Keratinocyte (primary cell): Measurements from ENCODE around the gene DYNLRB1. TPM values are rescaled to one million over a fixed set of nuclear protein-coding genes. Genes with fewer than 3 reads are reported as not detected.
A peak's percentile ranks its signal among the peaks of the same experiment; 100 is the strongest.
"Not testable (repeated sequence)": the region's sequence is repeated elsewhere in the genome, so short reads cannot be mapped to it uniquely, and the experiment has no call there.

Source experiments
- DNase-seq: peaks from one replicate; pipeline ENCODE4 v3.0.0-alpha.2; 2011; ENCODE audit warnings: low read depth, missing footprints, low spot score
- FAIRE-seq: peaks from 2 replicates; lab custom pipeline; 2011; peaks lifted over from hg19 to GRCh38; lab: Jason Lieb, UNC
- H2AFZ ChIP-seq: 2 replicates; pipeline ENCODE4 v1.6.0; 2012; ENCODE audit warnings: low read length, control low read depth, inconsistent platforms; ENCODE audit not compliant: control insufficient read depth
- H3K27ac ChIP-seq: 2 replicates; pipeline ENCODE4 v1.5.1; 2011; ENCODE audit warnings: low read length; ENCODE audit not compliant: control insufficient read depth, insufficient read depth
- H3K27me3 ChIP-seq: 3 replicates; pipeline ENCODE4 v1.6.0; 2011; ENCODE audit warnings: low read length; ENCODE audit not compliant: control insufficient read depth, insufficient read depth; ENCODE audit errors: extremely low read depth
- H3K36me3 ChIP-seq, 2 experiments: 2 replicates in 1 of 2; 3 replicates in 1 of 2; pipeline ENCODE4 v1.5.1; 2011; ENCODE audit warnings: low read length in 2 of 2, mild to moderate bottlenecking in 1 of 2; ENCODE audit not compliant: control insufficient read depth in 2 of 2, insufficient read depth in 2 of 2; ENCODE audit errors: extremely low read depth in 1 of 2
- H3K4me1 ChIP-seq: 3 replicates; pipeline ENCODE4 v1.5.1; 2011; ENCODE audit warnings: low read length; ENCODE audit not compliant: control insufficient read depth, insufficient read depth; ENCODE audit errors: extremely low read depth
- H3K4me2 ChIP-seq: 3 replicates; pipeline ENCODE4 v1.6.0; 2011; ENCODE audit warnings: low read depth, low read length; ENCODE audit not compliant: control insufficient read depth, insufficient read depth; ENCODE audit errors: extremely low read depth
- H3K4me3 ChIP-seq, 3 experiments: fragments of 200-600 bp in 1 of 3; sonication (generic) in 1 of 3; 2 replicates in 2 of 3; 3 replicates in 1 of 3; pipeline ENCODE4 v1.5.1; 2011 to 2016; ENCODE audit warnings: low read length in 3 of 3, mild to moderate bottlenecking in 3 of 3, control low read depth in 2 of 3, inconsistent platforms in 1 of 3, low read depth in 1 of 3, mixed read lengths in 1 of 3, mixed run types in 1 of 3, moderate library complexity in 1 of 3; ENCODE audit not compliant: control insufficient read depth in 2 of 3, insufficient read depth in 2 of 3; ENCODE audit errors: extremely low read depth in 1 of 3
- H3K79me2 ChIP-seq: 2 replicates; pipeline ENCODE4 v1.6.0; 2012; ENCODE audit warnings: low read length; ENCODE audit not compliant: control insufficient read depth, insufficient read depth
- H3K9ac ChIP-seq: 3 replicates; pipeline ENCODE4 v1.6.0; 2011; ENCODE audit warnings: low read length; ENCODE audit not compliant: control insufficient read depth, insufficient read depth; ENCODE audit errors: extremely low read depth
- H3K9me1 ChIP-seq: 3 replicates; pipeline ENCODE4 v1.6.0; 2011; ENCODE audit warnings: low read length; ENCODE audit not compliant: control insufficient read depth, insufficient read depth; ENCODE audit errors: extremely low read depth
- H3K9me3 ChIP-seq: 2 replicates; pipeline ENCODE4 v1.5.1; 2012; ENCODE audit warnings: low read depth, low read length; ENCODE audit not compliant: control insufficient read depth
- H4K20me1 ChIP-seq: 3 replicates; pipeline ENCODE4 v1.6.0; 2011; ENCODE audit warnings: low read length; ENCODE audit not compliant: control insufficient read depth, insufficient read depth; ENCODE audit errors: extremely low read depth
- EZH2 ChIP-seq: IDR thresholded peaks from one replicate; pipeline ENCODE4 v1.6.1; 2012; ENCODE audit warnings: inconsistent platforms, mild to moderate bottlenecking, low read length, moderate library complexity
- dilution Hi-C: fragments of 300-500 bp; cut with MboI; formaldehyde crosslinking; loops from one replicate; pipeline ENCODE4 v1.7.0; 2020; ENCODE audit warnings: low sequenced_read_pairs; ENCODE audit not compliant: extremely low pct_ligation_motif_present
- polyA plus RNA-seq, 5 experiments: library from polyadenylated mRNA; depleted of rRNA in 3 of 5; stranded (reverse) in 3 of 5; stranded (forward) in 1 of 5; unstranded in 1 of 5; fragments of >200 nt; gene quantifications; 1 replicate in 1 of 5; 2 replicates in 3 of 5; 3 replicates in 1 of 5; pipeline versions ENCODE4 v1.2.1 to v1.2.3, GENCODE V29; 2011 to 2012; ENCODE audit warnings: missing spikeins in 2 of 5, low read depth in 1 of 5, low replicate concordance in 1 of 5
- TF ChIP-seq, protein P1 (sequence below), 3 experiments: IDR thresholded peaks in 1 of 3; conservative IDR thresholded peaks in 1 of 3; optimal IDR thresholded peaks in 1 of 3; 2 replicates in 2 of 3; 3 replicates in 1 of 3; pipeline versions ENCODE3 to v1.5.1; 2011; ENCODE audit warnings: low read length in 3 of 3, mild to moderate bottlenecking in 3 of 3, moderate library complexity in 2 of 3, control low read depth in 1 of 3, inconsistent platforms in 1 of 3; ENCODE audit not compliant: insufficient read depth in 2 of 3; ENCODE audit errors: extremely low read depth in 1 of 3

DYNLRB1 gene
- polyA plus RNA-seq, 1 donor (not counting 4 experiments of a cell fraction or from before 2014, with no cell fraction given): 156 TPM

DNA sequence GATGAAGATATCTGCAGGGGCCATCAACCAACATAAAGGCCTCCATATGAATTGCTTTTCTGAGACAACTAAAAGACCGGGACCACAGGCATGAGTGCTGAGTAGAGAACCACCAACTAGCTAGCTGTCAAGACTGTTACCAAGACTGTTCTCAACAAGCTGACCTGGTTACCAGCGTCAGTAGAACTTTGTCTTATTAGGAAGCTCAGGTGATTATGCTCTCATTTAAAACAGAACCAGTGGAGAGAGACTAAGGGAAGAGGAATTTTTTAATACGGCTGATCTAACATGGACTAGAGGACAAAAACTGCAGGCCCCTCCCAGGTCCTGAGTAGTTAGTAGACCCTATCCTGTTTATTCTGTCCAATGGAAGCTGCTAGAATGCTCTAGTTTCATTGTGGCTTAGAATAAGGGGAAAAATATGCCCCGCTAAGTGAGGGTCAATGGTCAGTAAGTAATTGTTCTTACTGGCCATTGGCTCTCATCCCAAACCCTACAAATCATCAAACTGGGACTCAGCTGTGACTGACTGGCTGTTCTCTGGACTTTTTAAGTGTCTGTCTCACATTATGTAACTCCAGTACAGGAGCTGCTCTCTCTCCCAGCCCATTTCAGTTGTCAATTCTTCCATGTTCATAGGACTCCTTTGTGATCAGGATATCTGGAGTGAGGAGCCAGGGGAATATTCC, 3.8 kb upstream of the DYNLRB1 start:
- dilution Hi-C loops: no loop called here
- peaks cover 14% of the 10 kb centered on the region for H3K79me2 ChIP-seq
- TF ChIP-seq, protein P1, sequence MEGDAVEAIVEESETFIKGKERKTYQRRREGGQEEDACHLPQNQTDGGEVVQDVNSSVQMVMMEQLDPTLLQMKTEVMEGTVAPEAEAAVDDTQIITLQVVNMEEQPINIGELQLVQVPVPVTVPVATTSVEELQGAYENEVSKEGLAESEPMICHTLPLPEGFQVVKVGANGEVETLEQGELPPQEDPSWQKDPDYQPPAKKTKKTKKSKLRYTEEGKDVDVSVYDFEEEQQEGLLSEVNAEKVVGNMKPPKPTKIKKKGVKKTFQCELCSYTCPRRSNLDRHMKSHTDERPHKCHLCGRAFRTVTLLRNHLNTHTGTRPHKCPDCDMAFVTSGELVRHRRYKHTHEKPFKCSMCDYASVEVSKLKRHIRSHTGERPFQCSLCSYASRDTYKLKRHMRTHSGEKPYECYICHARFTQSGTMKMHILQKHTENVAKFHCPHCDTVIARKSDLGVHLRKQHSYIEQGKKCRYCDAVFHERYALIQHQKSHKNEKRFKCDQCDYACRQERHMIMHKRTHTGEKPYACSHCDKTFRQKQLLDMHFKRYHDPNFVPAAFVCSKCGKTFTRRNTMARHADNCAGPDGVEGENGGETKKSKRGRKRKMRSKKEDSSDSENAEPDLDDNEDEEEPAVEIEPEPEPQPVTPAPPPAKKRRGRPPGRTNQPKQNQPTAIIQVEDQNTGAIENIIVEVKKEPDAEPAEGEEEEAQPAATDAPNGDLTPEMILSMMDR (optimal IDR thresholded peaks at IDR 0.05 in 1 of 3, IDR thresholded peaks at IDR 0.05 in 1 of 3, conservative IDR thresholded peaks at IDR 0.05 in 1 of 3; ENCODE audit: extremely low read depth in 1 of 3, insufficient read depth in 2 of 3, low read length in 3 of 3): no peak
- TF ChIP-seq EZH2: no peak
- no peaks in the 10 kb centered on the region for H3K27me3 ChIP-seq
- FAIRE-seq: no peak
- no peak overlapping the region for H3K4me2 ChIP-seq
- no peak for DNase-seq
- peak overlapping the region; percentile 65 for H3K27ac ChIP-seq
- no peak overlapping the region for H2AFZ ChIP-seq
- no peak overlapping the region for H3K9ac ChIP-seq
- H3K4me1 ChIP-seq: peaks cover 25% of the 10 kb centered on the region
- H3K9me1 ChIP-seq: no peaks in the 10 kb centered on the region
- H3K36me3 ChIP-seq: peaks cover 20 to 27% of the 10 kb centered on the region in 2 experiments
- H3K4me3 ChIP-seq: no peak overlapping the region
- H4K20me1 ChIP-seq: no peaks in the 10 kb centered on the region
- H3K9me3 ChIP-seq: no peaks in the 10 kb centered on the region

DNA sequence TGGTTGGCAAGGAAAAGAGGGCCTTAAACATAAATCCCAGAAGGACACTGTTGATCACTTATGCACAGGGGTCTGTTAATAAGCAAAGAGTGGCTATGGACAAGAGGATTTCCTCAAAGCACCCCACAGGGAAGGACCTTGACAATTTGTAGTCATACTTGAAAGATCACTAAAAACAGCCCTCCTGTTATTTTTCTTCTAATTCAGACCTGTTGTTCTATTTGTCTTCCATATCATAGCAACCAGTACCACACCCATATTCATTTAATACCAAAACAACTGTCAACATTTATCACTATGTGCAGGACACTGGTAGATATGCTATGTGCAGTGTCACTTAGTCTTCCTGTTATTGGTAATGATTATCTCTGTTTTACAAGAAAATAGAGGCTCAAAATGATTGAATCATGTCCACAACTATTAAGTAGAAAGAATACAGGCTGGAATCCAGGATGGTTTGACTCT, 3.2 kb upstream of the DYNLRB1 start:
- dilution Hi-C loops: no loop called here
- no peak for DNase-seq
- Histone ChIP-seq H3K4me2 (no peak overlapping the region), H3K27me3 (no peaks in the 10 kb centered on the region), H3K4me3 (no peak overlapping the region), H3K9me1 (no peaks in the 10 kb centered on the region), H3K9ac (no peak overlapping the region), H3K27ac (peak overlapping the region; percentile 65), H3K36me3 (peaks cover 18 to 27% of the 10 kb centered on the region in 2 experiments), H3K4me1 (peaks cover 25% of the 10 kb centered on the region), H3K9me3 (no peaks in the 10 kb centered on the region), H2AFZ (no peak overlapping the region), H4K20me1 (no peaks in the 10 kb centered on the region), H3K79me2 (peaks cover 20% of the 10 kb centered on the region)
- FAIRE-seq: no peak
- TF ChIP-seq, protein P1 (optimal IDR thresholded peaks at IDR 0.05 in 1 of 3, IDR thresholded peaks at IDR 0.05 in 1 of 3, conservative IDR thresholded peaks at IDR 0.05 in 1 of 3; ENCODE audit: extremely low read depth in 1 of 3, insufficient read depth in 2 of 3, low read length in 3 of 3): no peak
- TF ChIP-seq EZH2: no peak

DNA sequence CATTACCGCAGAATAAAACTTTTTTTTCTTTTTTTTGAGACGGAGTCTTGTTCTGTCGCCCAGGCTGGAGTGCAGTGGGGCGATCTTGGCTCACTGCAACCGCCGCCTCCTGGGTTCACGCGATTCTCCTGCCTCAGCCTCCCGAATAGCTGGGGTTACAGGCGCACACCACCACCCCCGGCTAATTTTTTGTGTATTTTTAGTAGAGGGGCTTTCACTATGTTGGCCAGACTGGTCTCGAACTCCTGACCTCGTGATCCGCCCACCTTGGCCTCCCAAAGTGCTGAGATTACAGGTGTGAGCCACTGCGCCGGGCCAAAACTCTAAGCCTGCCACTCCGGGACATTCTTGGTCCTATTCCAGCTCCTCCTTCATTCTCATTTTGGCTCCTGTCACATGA, 2.2 kb upstream of the DYNLRB1 start:
- FAIRE-seq, H2AFZ ChIP-seq, H4K20me1 ChIP-seq, H3K27me3 ChIP-seq, DNase-seq, H3K9me1 ChIP-seq, H3K9me3 ChIP-seq, dilution Hi-C loops: not testable (repeated sequence)
- Histone ChIP-seq H3K4me3 (peak overlapping the region in 1 of 3 experiments; percentile 98), H3K4me1 (peaks cover 25% of the 10 kb centered on the region), H3K9ac (peak overlapping the region; percentile 96), H3K4me2 (peak overlapping the region; percentile 88), H3K79me2 (peaks cover 27% of the 10 kb centered on the region), H3K36me3 (peaks cover 16 to 21% of the 10 kb centered on the region in 2 experiments), H3K27ac (peak overlapping the region; percentile 96)
